Activated effector memory CD4-positive, alpha-beta T cell treated with Interleukin-2 at 50 U/mL for 16 hours (primary cell): ENCODE results near the gene RNF146.
"Not testable (repeated sequence)": the region's sequence is repeated elsewhere in the genome, so short reads cannot be mapped to it uniquely, and the experiment has no call there.

Experiments
- DNase-seq: peaks from one replicate; pipeline ENCODE4 v3.0.0-alpha.2; 2020

Gene RNF146

DNA sequence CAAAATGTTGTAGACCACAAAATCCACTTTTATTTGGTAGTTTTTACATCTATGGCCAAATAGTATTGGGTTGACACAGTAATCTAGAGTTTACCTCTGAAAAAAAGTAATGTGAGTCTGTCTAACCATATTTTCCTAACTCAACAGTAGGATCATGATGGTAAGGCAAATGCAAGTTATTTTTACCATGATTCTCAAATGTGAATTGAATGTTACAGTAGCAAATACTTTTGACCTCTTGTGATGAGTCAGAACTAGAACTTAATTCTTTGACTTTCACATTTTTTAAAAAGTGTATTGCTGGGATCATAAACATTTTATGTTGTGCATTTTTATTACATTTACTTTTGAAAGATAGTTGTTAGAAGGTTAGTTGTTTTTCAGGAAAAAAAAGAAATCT, 22.0 kb downstream of the RNF146 start:
- no peak for DNase-seq

DNA sequence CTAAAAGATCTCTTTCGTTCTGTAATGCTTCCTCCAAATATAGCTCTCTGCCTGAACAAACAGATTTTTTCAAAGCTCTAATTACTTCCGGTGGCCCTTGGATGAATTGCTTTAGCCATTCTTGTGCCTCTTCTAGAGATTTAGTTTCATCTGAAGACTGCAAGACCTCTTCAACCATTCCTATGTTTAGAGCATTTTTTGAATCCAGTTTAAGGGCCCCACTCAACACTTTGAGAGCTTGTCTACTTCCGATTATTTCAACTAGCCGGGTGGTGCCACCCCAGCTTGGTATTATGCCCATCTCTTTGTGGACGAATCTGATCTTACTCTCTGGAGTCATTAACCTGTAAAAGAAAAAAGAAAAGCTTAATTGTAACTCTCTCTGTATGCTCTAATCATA, 23.3 kb downstream of the RNF146 start:
- DNase-seq = no peak

DNA sequence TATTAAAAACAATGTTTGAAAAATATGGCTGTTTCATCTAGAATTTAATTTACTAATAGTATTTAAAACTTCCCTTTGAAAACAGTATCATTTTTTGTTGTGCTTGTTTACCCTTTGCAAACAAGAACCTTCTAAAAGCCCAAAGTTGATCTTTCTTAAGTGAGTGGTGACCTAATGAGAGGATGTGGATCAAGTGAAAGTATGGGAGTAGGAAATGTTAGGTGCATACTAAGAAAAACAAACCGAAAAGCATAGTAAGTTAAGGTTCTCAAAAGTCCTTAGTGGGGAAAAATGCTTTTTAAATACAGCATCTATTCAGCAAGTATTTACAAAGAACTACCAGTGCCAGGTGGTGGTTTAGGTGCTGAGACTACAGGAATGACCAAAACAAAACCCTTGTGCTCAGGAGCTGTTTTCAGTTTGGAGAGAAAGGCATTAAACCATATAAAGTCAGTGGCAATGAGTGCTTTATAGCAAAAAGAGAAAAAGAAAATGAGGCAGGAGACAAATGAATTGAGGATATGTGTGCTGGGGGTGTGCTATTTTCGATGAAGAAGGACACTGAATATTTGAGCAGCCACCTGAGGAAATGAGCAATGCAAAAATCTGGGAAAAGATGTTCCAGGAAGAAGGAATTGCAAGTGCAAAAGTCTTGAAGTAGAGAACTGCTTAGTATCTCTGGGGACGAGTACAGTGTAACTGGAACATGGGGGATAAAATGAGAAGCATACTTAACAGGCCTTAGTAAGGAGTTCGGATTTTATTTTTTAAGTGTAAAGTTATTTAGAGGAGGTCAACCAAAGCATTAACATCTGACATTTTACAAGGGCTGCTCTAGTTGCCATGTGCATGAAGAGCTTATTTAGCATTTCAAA, 24.0 kb downstream of the RNF146 start:
- no peak for DNase-seq

DNA sequence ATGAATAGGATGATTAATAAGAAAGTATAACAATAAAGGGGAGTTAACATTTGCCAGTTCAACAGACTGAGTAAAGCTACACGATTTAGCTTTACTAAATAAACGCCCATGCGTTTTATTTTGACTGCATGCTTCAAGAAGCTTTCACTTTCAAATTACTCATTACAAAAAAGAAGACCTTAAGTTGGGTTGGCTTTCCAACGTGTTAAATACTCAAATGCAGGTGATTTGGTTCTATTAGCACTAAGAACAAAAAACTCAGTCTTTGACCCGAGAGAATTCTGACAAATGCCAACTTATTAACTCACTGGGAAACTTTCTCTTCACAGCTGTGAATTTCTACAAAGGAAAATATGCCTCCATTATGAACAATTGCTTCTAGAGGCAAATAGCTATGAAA, 24.8 kb downstream of the RNF146 start:
- DNase-seq = no peak

DNA sequence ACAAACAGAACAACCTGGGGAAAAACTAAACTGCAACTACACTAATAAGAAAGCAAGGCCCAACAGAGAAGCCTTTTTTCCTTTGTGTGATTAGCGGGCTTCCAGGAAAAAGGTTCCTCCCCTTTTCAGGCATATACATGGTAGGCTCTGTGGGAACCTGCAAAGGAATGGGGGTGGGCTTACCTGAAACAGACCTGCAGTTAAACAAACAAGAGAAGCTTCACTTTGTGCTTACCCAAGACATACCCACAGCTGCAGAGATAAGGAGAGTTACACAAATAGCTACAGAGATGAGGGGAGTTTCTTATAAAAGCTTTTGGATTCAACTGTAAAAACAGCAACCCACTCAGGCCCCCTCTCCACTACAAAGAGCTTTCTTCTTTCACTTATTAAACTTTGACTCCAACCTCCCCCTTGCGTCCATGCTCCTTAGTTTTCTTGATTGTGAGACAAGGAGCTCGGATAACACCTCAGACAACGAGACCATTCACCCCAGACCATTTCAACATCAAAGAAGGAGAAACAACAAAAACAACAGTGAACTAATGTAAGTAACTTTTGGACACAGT, 30.9 kb downstream of the RNF146 start:
- no peak for DNase-seq

DNA sequence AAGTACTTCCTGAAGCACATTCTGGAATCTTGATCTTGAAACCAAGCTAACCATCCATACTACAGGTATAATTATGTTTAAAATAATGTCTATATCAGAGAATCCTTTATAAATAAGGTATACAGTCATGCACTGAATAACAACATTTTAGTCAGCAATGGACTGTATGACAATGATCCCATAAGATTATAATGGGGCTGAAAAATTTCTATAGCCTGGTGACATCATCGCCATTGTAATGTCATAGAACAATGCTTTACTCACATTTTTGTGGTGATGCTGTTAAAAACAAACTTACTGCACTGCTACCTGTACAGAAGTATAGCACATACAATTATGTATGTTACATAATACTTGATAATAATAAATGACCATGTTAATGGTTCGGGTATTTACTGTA, 31.8 kb downstream of the RNF146 start:
- no peak for DNase-seq

DNA sequence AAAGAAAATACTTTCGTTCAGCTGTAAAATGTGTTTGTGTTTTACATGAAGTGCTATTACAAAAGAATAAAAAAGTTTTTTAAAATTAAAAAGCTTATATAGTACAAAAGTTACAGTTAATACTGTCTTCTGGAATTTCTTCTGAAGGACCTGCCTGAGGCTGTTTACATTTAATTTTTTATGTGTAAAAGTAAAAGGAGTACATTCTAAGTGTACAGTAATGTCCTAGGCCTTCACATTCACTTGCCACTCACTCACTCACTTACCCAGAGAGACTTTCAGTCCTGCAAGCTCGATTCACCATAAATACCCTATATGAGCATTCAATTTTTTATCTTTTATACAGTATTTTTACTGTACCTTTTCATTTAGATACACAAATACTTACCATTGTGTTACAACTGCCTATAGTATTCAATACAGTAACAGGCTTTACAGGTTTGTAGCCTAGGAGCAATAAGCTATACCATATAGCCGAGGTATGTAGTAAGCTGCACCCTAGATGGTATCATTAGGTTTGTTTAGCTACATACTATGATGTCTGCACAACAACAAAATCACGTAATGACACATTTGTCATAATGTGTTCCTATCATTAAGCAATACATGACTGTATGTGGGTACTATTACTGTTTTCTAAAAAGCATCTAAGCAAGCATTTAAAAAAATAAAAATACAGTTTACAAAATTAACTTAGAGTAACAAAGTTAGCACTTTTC, 33.0 kb downstream of the RNF146 start:
- no peak for DNase-seq

DNA sequence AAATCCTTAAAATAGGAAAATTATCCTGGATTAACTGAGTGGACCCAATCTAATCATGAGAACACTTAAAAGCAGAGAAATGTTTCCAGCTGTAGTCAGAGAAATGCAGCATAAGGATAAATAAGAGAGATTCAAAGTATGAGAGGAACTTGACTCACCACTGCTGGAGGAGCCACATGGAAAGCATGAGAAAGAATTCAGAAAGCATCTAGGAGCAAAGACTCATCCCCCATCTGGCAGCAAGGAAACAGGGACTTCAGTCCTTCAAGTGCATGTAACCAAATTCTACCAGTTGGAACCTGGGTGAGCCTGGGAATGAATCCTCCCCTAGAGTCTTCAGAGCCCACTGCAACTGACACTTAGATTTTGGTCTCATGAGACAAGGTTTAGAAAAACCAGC, 33.7 kb downstream of the RNF146 start:
- DNase-seq = no peak

DNA sequence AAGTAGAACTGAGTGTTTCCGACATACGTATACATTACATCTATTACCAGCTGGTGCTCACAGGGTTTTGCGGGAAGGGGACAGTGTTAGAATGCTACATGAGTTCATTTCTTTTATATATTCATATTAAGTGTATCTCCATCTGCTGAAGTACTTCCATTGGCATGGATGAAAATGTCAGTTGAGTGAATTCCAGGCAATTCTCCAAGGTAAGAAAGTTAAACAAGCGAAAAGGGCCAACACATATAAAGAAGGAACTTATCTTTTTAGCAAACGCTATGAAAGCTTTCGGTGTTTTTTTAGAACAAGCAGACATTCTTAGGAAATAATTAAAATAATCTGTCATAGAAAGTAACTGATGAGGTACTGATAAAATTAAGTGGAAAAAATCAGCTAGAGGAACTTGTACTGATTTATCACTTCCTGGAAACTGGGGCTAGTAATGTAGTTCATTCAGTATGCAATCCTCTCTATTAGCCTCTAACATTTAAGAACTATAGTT, 34.6 kb downstream of the RNF146 start:
- DNase-seq = no peak

DNA sequence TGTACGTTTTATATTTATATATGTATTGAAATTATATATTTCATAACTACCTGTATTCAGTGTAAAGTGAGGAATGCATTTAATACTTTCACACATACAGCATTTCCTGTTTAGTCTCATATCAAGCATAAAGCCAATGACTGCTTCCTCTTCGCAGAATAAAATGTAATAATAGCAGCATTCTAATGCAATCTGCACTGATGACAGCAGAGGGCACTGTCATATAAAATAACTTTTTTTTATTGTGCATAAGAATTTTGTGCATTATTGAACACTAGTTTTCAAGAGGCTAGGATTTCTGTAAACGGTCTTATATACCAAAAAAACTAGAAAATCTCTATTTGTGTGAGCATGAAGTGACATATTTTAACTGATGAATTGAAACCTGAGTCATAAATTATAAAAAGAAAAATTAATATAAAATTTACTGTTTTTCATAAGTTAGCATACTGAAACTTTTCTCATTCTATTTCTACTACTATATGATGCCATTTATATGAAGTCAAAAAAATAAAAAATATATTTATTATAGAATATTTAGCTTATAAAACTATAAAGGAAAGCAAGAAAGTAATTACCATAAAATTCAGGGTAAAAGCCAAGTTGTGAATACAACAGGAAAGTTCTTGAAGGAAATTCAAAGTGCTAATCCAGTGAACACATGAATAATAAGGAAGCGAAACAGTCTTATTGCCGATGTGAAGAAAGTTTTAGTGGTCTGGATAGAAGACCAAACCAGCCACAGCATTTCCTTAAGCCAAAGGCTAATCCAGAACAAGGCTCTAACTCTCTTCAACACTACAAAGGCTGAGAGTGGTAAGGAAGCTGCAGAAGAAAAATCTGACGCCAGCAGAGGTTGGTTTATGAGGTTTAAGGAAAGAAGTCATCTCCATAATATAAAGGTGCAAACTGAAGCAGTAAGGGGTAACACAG, 36.3 kb downstream of the RNF146 start:
- no peak for DNase-seq

DNA sequence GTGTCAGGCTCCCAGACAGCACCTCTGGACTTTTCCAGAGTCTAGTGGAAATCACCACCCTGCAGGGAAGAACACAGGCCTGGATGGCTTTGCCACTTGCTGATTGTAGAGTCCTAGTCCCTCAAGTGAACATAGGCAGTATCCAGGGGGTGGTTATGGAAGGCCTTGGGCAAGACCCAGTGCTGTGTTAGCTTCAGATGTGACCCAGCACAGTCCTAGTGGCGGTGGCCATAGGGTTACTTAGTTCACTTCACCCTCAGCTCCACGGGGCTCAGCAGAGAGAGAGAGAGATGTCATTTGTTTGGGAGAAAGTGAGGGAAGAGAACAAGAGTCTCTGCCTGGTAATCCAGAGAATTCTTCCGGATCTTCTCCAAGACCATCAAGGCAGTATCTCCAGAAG, 37.3 kb downstream of the RNF146 start:
- no peak for DNase-seq

DNA sequence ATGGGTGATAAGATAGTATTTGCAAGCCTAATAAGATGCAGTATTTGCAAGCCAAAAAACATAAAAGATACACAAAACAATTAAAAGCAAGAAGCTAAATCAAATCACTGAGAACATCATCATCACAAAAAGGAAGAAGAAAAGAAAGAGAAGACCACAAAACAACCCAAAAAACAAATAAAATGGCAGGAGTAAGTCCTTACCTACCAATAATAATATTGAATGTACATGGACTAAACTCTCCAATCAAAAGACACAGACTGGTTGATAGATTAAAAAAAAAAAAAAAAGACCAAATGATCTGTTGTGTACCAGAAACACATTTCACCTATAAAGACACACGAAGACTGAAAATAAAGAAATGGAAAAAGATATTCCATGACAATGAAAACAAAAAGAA, 39.1 kb downstream of the RNF146 start:
- DNase-seq = no peak

DNA sequence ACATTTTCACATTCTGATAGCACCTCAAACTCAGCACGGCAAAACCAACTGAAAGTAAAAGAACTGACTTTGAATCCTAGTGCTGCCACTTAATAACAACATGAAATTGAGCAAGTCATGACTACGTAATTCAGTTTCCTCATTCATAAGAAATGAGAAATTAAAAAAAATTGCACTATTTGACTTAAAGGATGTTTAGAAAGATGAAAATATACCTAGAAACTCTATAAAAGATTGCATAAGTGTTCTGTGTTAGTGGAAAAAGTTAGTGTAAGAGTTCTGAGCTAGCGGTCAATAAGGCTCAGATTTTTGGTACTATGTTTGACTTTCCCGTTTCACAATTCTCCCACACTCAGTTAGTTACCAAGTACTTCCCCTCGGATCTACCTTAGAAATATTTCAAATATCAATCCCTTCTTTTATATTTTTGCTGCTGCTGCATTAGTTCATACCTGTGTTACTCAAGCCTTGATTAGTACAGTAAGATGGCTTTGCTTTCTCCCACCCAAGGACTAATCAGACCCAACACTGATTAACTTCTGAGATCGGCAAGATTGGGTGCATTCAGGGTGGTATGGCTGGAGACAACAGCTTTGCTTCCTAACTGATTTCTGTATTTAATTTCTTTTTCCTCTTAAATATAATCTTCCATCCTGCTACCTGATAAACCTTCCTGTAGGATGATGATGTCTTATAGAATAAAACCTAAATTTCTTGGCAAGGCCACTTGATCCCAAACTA, 50.9 kb downstream of the RNF146 start:
- no peak for DNase-seq

DNA sequence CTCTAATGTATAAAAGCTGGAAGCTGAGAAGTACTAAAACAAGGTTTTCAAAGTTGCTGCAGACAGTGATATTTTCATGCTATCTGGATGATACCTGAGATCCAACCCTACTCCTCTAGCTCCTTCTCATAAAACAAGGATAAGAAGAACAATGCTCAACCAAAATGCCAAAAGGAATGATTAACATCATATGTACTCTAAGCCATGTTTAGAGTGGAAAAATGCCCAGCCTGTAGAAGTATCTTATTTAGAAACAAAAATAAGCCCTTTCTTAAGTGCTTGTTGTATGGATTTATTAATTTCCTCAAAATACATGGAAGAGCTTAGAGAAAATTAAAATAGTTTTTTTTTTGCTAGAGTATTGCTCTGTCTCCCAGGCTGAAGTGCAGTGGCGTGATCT, 53.0 kb downstream of the RNF146 start:
- no peak for DNase-seq

DNA sequence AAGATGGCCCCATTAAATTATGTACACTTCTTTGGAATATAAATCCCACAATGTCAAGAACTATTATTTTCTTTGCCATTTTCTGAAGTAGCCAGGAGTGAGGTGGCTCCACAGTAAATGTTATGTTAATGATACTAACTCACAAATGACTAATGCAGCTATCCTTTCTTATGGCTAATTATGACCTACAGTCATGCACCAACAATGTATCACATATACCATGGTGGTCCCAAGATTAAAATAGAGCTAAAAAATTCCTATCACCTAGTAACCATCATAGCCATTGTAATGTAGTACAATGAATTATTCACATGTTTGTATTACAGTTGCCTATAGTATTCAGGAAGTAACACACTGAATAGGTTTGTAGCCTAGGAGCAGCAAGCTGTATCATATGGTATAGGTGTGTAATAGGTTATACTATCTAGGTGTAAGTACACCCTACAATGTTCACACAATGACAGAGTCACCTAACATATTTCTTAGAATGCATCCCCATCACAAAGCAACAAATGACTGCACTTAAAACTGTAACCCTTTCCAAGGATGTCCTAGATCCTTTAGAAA, 61.5 kb downstream of the RNF146 start:
- DNase-seq = no peak

DNA sequence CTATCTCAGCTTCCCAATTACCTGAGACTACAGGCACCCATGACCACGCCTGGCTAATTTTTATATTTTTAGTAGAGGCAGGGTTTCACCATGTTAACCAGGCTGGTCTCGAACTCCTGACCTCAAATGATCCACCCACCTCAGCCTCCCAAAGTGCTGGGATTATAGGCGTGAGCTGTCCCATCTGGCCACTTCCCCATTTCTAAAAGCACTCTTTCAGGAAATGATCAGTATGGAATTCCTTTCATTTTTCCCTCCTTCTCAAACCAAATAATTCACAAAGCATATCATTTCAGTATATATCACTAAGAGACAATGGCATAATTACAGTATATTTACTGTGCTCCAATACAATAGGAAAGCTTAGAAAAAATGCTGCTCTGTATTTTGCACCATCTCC, 64.6 kb downstream of the RNF146 start:
- not testable (repeated sequence) for DNase-seq

DNA sequence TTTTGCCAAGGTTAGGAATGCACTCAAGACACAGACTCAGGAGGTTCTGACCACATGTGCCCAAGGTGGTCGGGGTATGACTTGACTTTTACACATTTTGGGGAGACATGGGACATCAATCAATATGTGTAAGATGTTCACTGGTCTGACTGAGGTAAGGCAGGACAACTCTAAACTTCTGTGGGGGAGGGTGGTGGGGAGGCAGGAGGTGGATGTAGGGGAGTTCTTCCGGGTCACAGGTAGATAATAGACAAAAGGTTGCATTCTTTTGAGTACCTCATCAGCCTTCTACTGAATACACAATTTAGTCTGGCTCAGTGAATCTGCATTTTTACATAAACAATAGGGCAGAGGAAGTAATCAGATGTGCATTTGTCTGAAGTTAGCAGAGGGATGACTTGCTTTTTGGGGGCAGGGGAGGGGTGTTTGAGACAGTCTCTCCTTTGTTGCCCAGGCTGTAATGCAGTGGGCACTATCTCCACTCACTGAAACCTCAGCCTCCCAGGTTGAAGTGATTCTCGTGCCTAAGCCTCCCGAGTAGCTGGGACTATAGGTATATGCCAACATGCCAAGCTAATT, 65.8 kb downstream of the RNF146 start:
- no peak for DNase-seq
